SKM-1 treated with dmso at 0.1 percent for 144 hours (cell line): ENCODE data around the gene MRPS14.
A peak's percentile ranks its signal among the peaks of the same experiment; 100 is the strongest.
"Not testable (repeated sequence)": the region's sequence is repeated elsewhere in the genome, so short reads cannot be mapped to it uniquely, and the experiment has no call there.

Source experiments
- DNase-seq: peaks from one replicate; lab custom pipeline; 2025; ENCODE audit not compliant: unreplicated experiment; lab: John Stamatoyannopoulos, UW

MRPS14 gene

GRCh38 chr1:175024773-175025172 is 1.5 kb upstream of the MRPS14 start:
- no peak for DNase-seq

GRCh38 chr1:175023922-175024242 is 657 bp upstream of the MRPS14 start:
- DNase-seq: not testable (repeated sequence)

DNA sequence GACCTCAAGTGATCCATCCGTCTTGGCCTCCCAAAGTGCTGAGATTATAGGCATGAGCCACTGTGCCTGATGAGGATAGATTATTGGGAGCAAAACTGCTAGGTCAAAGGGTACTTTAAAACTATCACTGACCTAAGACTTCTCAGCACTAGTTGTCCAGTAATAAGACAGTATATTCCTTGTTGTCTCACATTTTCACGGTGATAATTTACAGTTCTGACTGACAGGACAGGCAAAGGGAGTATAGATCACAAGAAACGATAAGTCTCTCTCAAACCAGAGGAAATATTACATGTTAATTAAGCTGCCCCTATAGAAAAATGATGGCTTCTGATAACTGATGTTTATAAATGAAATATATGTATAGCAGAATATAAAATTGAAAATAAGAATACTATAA is 3.7 kb downstream of the MRPS14 start:
- DNase-seq: no peak

DNA sequence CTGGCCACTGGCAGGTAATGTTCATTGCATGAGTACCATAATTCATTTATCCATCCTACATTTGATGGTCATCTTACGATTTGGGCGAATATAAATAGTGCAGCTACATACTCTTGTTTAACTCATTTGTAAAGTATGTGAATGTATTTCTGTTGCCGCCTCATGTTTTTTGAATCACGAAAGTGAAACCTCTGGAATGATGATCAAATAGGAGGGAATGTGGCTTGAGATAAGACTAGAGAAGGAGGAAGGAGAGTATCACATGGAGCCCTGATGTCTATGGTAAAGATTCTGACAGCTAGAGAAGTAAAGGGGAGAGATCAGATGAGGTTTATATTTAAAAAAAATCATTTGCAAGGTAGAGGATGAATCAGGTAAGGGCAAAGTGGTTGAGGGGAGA is 8.0 kb downstream of the MRPS14 start:
- DNase-seq: no peak

- no peak for DNase-seq
These were observed 9.8 kb downstream of the MRPS14 start for GRCh38 chr1:175013445-175013844.

GRCh38 chr1:175009532-175009931 is 13.7 kb downstream of the MRPS14 start:
- no peak for DNase-seq

DNA sequence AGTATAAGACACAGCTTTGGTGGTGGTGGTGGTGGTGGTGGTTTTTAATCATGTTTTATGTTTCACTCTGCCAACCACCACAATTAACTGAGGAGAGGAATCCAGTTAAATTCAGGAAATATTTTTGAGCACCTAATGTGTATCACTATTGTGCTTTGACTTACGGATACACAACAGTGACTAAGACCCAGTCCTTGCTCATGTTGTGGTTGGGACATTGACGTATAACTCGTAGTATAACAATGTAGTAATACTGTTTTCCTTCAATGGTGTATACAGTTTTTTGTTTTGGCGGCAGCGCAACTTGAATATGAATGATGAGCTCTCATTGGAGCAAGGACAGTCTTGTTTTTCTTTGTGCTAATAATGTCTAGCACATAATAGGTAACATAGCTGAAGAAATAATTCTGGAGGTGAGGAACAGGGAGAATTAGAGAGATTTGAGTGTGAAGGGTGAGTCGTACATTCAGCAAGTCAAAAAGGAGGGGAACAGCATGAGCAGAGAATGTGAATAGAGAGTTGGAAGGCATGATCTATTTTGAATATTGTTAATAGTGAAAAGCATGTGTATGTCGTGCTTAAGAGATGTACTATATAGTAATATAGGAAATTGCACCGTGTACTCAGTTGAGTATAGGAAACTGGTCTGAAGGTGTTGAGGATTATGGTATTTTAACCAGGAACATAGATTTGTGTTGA is 18.0 kb downstream of the MRPS14 start:
- DNase-seq: no peak

DNA sequence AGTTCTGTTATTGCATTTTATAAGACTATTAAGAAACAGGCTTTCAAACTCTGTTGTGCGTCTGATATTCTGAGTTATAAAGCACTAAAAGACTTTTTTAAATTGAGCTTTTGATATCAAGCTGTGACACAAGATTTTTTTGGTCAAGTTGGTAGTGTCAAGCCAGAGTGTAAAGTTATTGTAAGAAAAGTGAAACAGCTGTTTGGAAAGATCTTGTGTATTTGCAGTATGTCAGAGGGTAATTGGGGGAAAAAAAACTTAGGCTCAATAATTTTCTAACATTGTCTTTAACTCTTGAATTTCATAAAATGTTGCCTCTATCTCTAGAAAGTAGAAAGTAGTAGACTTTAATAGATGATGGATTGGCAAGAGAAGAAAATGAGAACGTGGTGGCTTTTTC is 19.7 kb downstream of the MRPS14 start:
- no peak for DNase-seq

- DNase-seq: no peak
These were observed 20.2 kb downstream of the MRPS14 start for GRCh38 chr1:175002910-175003517.

GRCh38 chr1:175000697-175001187 is 22.5 kb downstream of the MRPS14 start:
- DNase-seq: no peak

DNA sequence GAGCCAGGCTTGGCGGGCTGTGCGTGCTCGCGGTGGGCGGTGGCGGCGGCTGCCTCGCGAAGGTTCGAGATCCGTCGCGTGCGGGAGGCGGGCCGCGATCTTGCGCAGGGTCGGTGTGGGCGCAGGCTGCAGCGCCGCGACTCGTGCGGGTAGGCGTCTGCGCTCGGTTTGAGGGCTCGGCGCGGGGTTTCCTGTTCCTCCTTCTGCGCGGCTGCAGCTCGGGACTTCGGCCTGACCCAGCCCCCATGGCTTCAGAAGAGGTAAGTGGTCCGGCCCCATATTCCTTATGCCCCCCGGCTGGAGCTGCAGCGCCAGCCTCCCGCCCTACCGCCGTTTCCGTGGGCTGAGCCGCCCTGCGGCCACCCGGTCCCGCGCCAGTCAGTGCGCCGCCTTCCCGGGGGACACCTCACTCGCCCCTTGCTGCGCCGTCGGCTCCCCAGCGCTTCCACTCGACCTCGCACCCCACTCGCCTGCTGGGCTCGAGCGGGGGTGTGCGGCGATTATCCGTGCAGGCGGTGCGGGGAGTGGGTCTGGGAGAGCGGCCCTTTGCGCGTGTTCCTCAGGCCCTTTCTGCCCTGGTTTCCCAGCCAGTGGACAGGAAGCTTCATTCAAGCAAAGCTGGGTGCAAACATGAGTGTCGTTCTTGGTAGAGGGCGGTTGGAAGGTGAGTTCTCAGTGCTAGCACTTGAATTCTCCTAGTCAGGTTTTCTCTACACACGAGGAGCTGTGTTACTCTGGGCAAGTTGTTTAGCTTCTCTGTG is 23.1 kb downstream of the MRPS14 start, which contains the start of gene CACYBP:
CACYBP (plus strand) TSS at position 12 of the 761 bp plus-strand sequence; CDS start at position 246, 234 bp downstream.
- DNase-seq: peak; percentile 30

DNA sequence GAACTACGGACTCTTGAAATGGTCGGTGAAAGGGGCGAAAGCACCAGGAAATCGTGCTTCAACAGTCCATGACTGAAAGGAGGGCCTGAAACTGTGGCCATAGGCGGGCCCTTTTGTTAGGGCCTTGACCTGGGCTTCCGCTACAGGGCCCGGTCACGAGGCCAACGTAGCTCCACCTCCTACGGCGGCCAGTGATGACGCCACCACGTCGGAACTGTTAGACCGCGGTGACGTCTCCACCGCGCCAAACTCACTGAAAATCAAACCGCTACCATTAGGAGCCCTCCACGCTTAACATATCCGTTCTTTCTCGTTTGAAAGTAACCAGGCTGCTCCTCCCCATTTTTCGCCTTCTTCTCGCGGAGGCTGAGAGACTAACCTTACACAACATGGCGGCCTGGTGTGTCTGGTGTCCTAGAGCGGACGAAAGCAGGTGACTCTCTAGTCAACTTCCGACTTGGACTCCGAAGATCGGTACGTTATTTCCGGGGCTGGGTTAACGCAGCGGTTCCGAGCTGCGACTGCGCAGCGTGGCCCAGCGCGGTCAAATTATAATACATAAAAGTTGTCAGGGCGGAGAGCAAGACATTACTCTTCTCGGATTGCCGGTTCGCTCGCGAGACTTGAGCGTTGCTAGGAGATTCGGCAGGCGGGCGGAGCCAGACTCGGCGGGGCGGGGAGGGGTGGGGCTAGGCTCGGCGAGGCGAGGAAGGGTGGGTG is 23.8 kb downstream of the MRPS14 start:
- DNase-seq: peak; percentile 99

GRCh38 chr1:174998569-174999215 is 24.5 kb downstream of the MRPS14 start:
- DNase-seq: peak; percentile 79

DNA sequence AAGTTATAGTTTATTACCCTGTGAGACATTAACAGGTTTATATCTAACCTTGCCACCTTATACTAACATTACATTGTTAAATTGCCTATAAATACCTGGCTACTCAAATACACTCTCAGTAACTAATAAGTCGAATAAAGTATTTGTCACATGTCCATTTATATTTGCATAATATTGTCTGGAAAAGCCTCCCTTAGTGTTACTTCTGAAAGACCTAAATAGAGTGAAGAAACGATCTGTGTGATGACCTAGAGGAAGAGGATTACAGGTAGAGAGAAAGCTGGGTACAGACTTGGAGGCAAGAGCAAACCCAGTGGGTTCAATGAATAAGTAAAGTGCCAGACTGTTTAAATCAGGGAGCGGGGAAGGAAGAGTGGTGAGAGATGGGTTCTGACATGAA is 26.2 kb downstream of the MRPS14 start:
- DNase-seq: no peak

DNA sequence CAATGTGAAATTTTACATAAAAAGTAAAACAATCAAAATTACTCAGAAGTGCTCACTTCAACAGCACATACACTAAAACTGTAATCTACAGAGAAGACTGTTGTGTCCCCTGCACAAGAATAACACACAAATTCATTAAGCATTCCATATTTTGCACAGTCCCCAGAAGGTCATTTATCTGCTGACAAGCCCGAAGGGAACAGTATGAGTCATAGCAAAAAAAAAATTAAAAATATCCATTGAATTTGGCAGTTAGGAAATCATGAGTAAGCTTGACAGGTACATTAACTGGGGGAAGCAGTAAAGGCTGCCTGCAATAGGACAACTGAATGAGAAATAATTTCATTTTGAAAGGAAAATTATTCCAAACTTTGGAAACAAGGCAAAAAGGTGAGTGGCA is 26.7 kb downstream of the MRPS14 start:
- DNase-seq: no peak

DNA sequence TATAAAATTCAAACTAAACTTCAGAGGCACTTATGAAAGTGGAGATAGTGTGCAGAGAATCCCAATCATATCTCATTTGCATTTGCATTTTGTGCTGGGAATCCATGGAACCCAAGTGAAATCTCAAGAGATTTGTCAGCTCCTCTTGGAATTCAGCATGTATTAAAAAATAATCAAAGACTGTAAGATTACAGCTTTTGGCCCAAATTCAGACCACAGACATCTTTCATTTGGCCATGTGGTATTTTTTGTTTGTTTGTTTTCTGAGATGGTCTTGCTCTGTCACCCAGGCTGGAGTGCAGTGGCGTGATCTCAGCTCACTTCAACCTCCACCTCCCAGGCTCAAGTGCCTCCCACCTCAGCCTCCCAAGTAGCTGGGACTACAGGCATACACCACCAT is 27.3 kb downstream of the MRPS14 start:
- no peak for DNase-seq

DNA sequence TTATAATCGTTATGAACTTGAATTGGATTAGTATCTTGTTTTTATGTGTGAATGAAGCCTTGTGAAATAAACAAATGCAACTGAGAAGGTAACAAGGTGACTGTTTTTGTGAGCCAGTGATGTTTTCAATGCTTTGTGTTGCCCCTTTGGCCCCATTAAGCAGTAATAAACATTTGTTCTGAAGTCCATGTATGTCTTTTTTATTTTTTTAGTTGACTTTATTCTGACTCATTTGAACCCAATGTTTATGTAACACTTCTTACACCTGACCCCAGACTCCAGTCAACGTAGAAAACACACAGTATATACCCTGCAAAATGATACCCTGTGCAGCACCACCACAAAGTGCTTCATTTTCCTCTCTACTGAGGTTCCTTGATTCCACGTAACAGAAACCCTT is 28.1 kb downstream of the MRPS14 start:
- DNase-seq: no peak

- DNase-seq: no peak
These were observed 31.8 kb downstream of the MRPS14 start for GRCh38 chr1:174991473-174991872.

GRCh38 chr1:174990382-174990999 is 32.7 kb downstream of the MRPS14 start:
- DNase-seq: no peak

GRCh38 chr1:174989536-174990220 is 33.5 kb downstream of the MRPS14 start:
- no peak for DNase-seq
